SU-DHL-6 (cell line): ENCODE measurements around the gene SRSF11.

Source experiments
- H2AFZ ChIP-seq: fragments of 200-600 bp; sonication (generic); 2 replicates; pipeline ENCODE4 v1.6.1; 2014; ENCODE audit warnings: low read depth, mild to moderate bottlenecking, moderate library complexity, mixed read lengths, antibody characterized with exemption, low read length; ENCODE audit not compliant: severe bottlenecking
- H3F3A ChIP-seq: fragments of 200-600 bp; shearing (Covaris generic); 2 replicates; pipeline ENCODE4 v1.6.0; 2016; ENCODE audit warnings: antibody characterized with exemption, mild to moderate bottlenecking; ENCODE audit not compliant: insufficient read depth
- H3K27ac ChIP-seq: fragments of 200-600 bp; sonication (generic); 2 replicates; pipeline ENCODE4 v1.5.1; 2016; ENCODE audit warnings: low read depth, mild to moderate bottlenecking, low read length, moderate library complexity, mixed read lengths
- H3K27me3 ChIP-seq: fragments of 200-600 bp; sonication (generic), shearing (Covaris generic); 2 replicates; pipeline ENCODE4 v1.6.0; 2014; ENCODE audit warnings: mild to moderate bottlenecking, low read length
- H3K36me3 ChIP-seq: fragments of 200-600 bp; sonication (generic); 2 replicates; pipeline ENCODE4 v1.6.1; 2014; ENCODE audit warnings: mild to moderate bottlenecking, low read length, mixed read lengths
- H3K4me2 ChIP-seq: fragments of 300-600, 200-600 bp; shearing (Covaris generic), sonication (generic); 2 replicates; pipeline ENCODE4 v1.6.0; 2014; ENCODE audit warnings: low read length, low read depth, mild to moderate bottlenecking; ENCODE audit not compliant: poor library complexity, severe bottlenecking
- H3K4me3 ChIP-seq: fragments of 200-600 bp; sonication (generic); 2 replicates; pipeline ENCODE4 v1.5.1; 2014; ENCODE audit warnings: antibody characterized with exemption, low read length, mild to moderate bottlenecking, mixed read lengths; ENCODE audit not compliant: insufficient read depth, poor library complexity, severe bottlenecking
- H3K79me2 ChIP-seq: fragments of 200-600 bp; sonication (generic); 2 replicates; pipeline ENCODE4 v1.6.1; 2014; ENCODE audit warnings: mild to moderate bottlenecking, low read length, moderate library complexity; ENCODE audit not compliant: insufficient read depth
- H3K9ac ChIP-seq: fragments of 200-600 bp; sonication (generic); 2 replicates; pipeline ENCODE4 v1.7.0; 2014; ENCODE audit warnings: mild to moderate bottlenecking, low read length
- H3K9me2 ChIP-seq: fragments of 200-600 bp; sonication (generic); replicated peaks from 2 replicates; pipeline ENCODE4 v1.6.1; 2014; ENCODE audit warnings: low read length; ENCODE audit not compliant: insufficient read depth
- H3K9me3 ChIP-seq: fragments of 200-600 bp; sonication (generic); 2 replicates; pipeline ENCODE4 v1.6.1; 2014; ENCODE audit warnings: low read length, mixed read lengths; ENCODE audit not compliant: insufficient read depth
- H4K20me1 ChIP-seq: fragments of 200-600 bp; sonication (generic); 2 replicates; pipeline ENCODE4 v1.6.1; 2014; ENCODE audit warnings: low read depth, mild to moderate bottlenecking, antibody characterized with exemption, low read length, moderate library complexity, mixed read lengths
- CTCF ChIP-seq: fragments of 200-600 bp; sonication (generic); IDR thresholded peaks from one replicate; pipeline ENCODE4 v1.5.1; 2017; ENCODE audit warnings: antibody characterized with exemption, mild to moderate bottlenecking, low read length, moderate library complexity; ENCODE audit not compliant: insufficient read depth, poor library complexity, severe bottlenecking
- EZH2phosphoT487 ChIP-seq: fragments of 200-600 bp; sonication (generic), shearing (Covaris generic); conservative IDR thresholded peaks from 2 replicates; pipeline ENCODE4 v1.6.1; 2018; ENCODE audit warnings: mild to moderate bottlenecking, antibody characterized with exemption, low read length, moderate library complexity, mixed read lengths

The SRSF11 gene

GRCh38 chr1:70264839-70265238 is 43.7 kb downstream of the SRSF11 start:
- Histone ChIP-seq H2AFZ (no peak overlapping the region), H4K20me1 (no peaks in the 10 kb centered on the region), H3K4me3 (no peak overlapping the region), H3K36me3 (peaks cover 20% of the 10 kb centered on the region; the same call in 1 of the 2 replicates), H3F3A (peaks cover 4% of the 10 kb centered on the region; the same call in 1 of the 2 replicates), H3K9me3 (no peaks in the 10 kb centered on the region), H3K9me2 (no peaks in the 10 kb centered on the region), H3K27ac (no peak overlapping the region), H3K4me2 (no peak overlapping the region), H3K9ac (no peak overlapping the region), H3K27me3 (no peaks in the 10 kb centered on the region), H3K79me2 (no peaks in the 10 kb centered on the region)
- TF ChIP-seq CTCF (no peak), EZH2phosphoT487 (no peak)

- Histone ChIP-seq H3K4me2 (no peak overlapping the region), H2AFZ (no peak overlapping the region), H3K9ac (no peak overlapping the region), H3K9me2 (no peaks in the 10 kb centered on the region), H3F3A (peaks cover 4% of the 10 kb centered on the region; the same call in 1 of the 2 replicates), H3K9me3 (no peaks in the 10 kb centered on the region), H3K27me3 (no peaks in the 10 kb centered on the region), H4K20me1 (no peaks in the 10 kb centered on the region), H3K79me2 (no peaks in the 10 kb centered on the region), H3K27ac (no peak overlapping the region), H3K4me3 (no peak overlapping the region), H3K36me3 (peaks cover 28% of the 10 kb centered on the region; the same call in 1 of the 2 replicates)
- TF ChIP-seq CTCF, result no peak
- TF ChIP-seq EZH2phosphoT487, result no peak
Observed at GRCh38 chr1:70265946-70266345, 44.8 kb downstream of the SRSF11 start.

GRCh38 chr1:70277875-70278274 is 56.7 kb downstream of the SRSF11 start:
- H3K27me3 ChIP-seq, result no peaks in the 10 kb centered on the region
- H3K79me2 ChIP-seq, result no peaks in the 10 kb centered on the region
- H3K4me3 ChIP-seq, result no peak overlapping the region
- H3K27ac ChIP-seq, result no peak overlapping the region
- no peak overlapping the region for H2AFZ ChIP-seq
- H3F3A ChIP-seq, result no peaks in the 10 kb centered on the region
- H3K9me3 ChIP-seq, result no peaks in the 10 kb centered on the region
- TF ChIP-seq EZH2phosphoT487, result no peak
- H3K9ac ChIP-seq, result no peak overlapping the region
- no peak overlapping the region for H3K4me2 ChIP-seq
- no peaks in the 10 kb centered on the region for H4K20me1 ChIP-seq
- peaks cover 8% of the 10 kb centered on the region; the same call in 1 of the 2 replicates for H3K36me3 ChIP-seq
- no peaks in the 10 kb centered on the region for H3K9me2 ChIP-seq

GRCh38 chr1:70278710-70279109 is 57.5 kb downstream of the SRSF11 start:
- Histone ChIP-seq H3K27ac (no peak overlapping the region), H3K9ac (no peak overlapping the region), H3K79me2 (no peaks in the 10 kb centered on the region), H3K4me2 (no peak overlapping the region), H3K9me2 (no peaks in the 10 kb centered on the region), H2AFZ (no peak overlapping the region), H3K9me3 (no peaks in the 10 kb centered on the region), H3K4me3 (no peak overlapping the region), H3K27me3 (no peaks in the 10 kb centered on the region), H3F3A (no peaks in the 10 kb centered on the region), H4K20me1 (no peaks in the 10 kb centered on the region), H3K36me3 (peaks cover 7% of the 10 kb centered on the region; the same call in 1 of the 2 replicates)
- TF ChIP-seq EZH2phosphoT487 (no peak), CTCF (no peak)
